GM19328 (cell line): ENCODE results near the gene UQCC3.
"Not testable (repeated sequence)": the region's sequence is repeated elsewhere in the genome, so short reads cannot be mapped to it uniquely, and the experiment has no call there.

Experiments used
- ATAC-seq: cut with Tn5 transposase; IDR thresholded peaks from one replicate; pipeline ENCODE4 v1.9.1; 2021; ENCODE audit warnings: mild to moderate bottlenecking, moderate library complexity; ENCODE audit not compliant: unreplicated experiment

UQCC3 gene

GRCh38 chr11:62665599-62666258 is 5.7 kb upstream of the UQCC3 start:
- no peak for ATAC-seq

- no peak for ATAC-seq
Measured at GRCh38 chr11:62666259-62666926, 5.1 kb upstream of the UQCC3 start.

- ATAC-seq: no peak
Measured at GRCh38 chr11:62667460-62667859, 4.0 kb upstream of the UQCC3 start.

GRCh38 chr11:62669420-62670161 is 1.9 kb upstream of the UQCC3 start:
- no peak for ATAC-seq

- peak; percentile 6 for ATAC-seq
Measured at GRCh38 chr11:62671236-62671607, 251 bp upstream of the UQCC3 start.

GRCh38 chr11:62673196-62673525 is 1.7 kb downstream of the UQCC3 start:
- ATAC-seq: no peak

- ATAC-seq: not testable (repeated sequence)
Measured at GRCh38 chr11:62675415-62675814, 3.9 kb downstream of the UQCC3 start.

GRCh38 chr11:62676698-62677097 is 5.2 kb downstream of the UQCC3 start:
- no peak for ATAC-seq

GRCh38 chr11:62677156-62677555 is 5.7 kb downstream of the UQCC3 start:
- ATAC-seq: no peak

- ATAC-seq: no peak
Measured at GRCh38 chr11:62677714-62678113, 6.2 kb downstream of the UQCC3 start.

- ATAC-seq: no peak
Measured at GRCh38 chr11:62678433-62678769, 6.9 kb downstream of the UQCC3 start.

GRCh38 chr11:62678770-62679696 is 7.6 kb downstream of the UQCC3 start, which contains the start of gene UBXN1:
UBXN1 (minus strand) TSS chr11:62679073; CDS start chr11:62678923, 150 bp downstream.
- ATAC-seq: peak; percentile 66

GRCh38 chr11:62680825-62681240 is 9.4 kb downstream of the UQCC3 start:
- ATAC-seq: no peak

- ATAC-seq: no peak
Measured at GRCh38 chr11:62682518-62682917, 11.0 kb downstream of the UQCC3 start.

- no peak for ATAC-seq
Measured at GRCh38 chr11:62687508-62688396, 16.3 kb downstream of the UQCC3 start.

GRCh38 chr11:62688491-62688890 is 17.0 kb downstream of the UQCC3 start:
- ATAC-seq: no peak

GRCh38 chr11:62689421-62690183 is 18.1 kb downstream of the UQCC3 start, which contains the start of gene LRRN4CL:
LRRN4CL (minus strand) TSS chr11:62689530; CDS start chr11:62688508, 1,022 bp downstream.
- no peak for ATAC-seq

- not testable (repeated sequence) for ATAC-seq
Measured at GRCh38 chr11:62693624-62694023, 22.2 kb downstream of the UQCC3 start.
